GM18867 (cell line): ENCODE measurements around the gene PNMA8C.
"Not testable (repeated sequence)": the region's sequence is repeated elsewhere in the genome, so short reads cannot be mapped to it uniquely, and the experiment has no call there.

Experiments
- ATAC-seq: cut with Tn5 transposase; IDR thresholded peaks from one replicate; pipeline ENCODE4 v1.9.1; 2021; ENCODE audit warnings: mild to moderate bottlenecking, moderate library complexity; ENCODE audit not compliant: unreplicated experiment

Gene PNMA8C

GRCh38 chr19:46447824-46448223, 19.1 kb upstream of the PNMA8C start:
- no peak for ATAC-seq

GRCh38 chr19:46447006-46447405, 18.3 kb upstream of the PNMA8C start:
- no peak for ATAC-seq

GRCh38 chr19:46446021-46446420, 17.3 kb upstream of the PNMA8C start:
- no peak for ATAC-seq

GRCh38 chr19:46442808-46443450, 14.2 kb upstream of the PNMA8C start:
- ATAC-seq: no peak

- ATAC-seq: no peak
Observed at GRCh38 chr19:46441866-46442265, 13.1 kb upstream of the PNMA8C start.

- ATAC-seq: not testable (repeated sequence)
Observed at GRCh38 chr19:46435689-46436088, 7.0 kb upstream of the PNMA8C start.

- no peak for ATAC-seq
Observed at GRCh38 chr19:46435009-46435408, 6.3 kb upstream of the PNMA8C start.

GRCh38 chr19:46433470-46433869, 4.7 kb upstream of the PNMA8C start:
- ATAC-seq: not testable (repeated sequence)

- no peak for ATAC-seq
Observed at GRCh38 chr19:46431824-46432223, 3.1 kb upstream of the PNMA8C start.

GRCh38 chr19:46429999-46430398, 1.3 kb upstream of the PNMA8C start:
- ATAC-seq: no peak

GRCh38 chr19:46427518-46428045, 1.2 kb downstream of the PNMA8C start:
- no peak for ATAC-seq

- no peak for ATAC-seq
Observed at GRCh38 chr19:46426506-46427162, 2.1 kb downstream of the PNMA8C start.

- no peak for ATAC-seq
Observed at GRCh38 chr19:46426035-46426505, 2.7 kb downstream of the PNMA8C start.

- no peak for ATAC-seq
Observed at GRCh38 chr19:46423188-46423587, 5.5 kb downstream of the PNMA8C start.

GRCh38 chr19:46422344-46422743, 6.4 kb downstream of the PNMA8C start:
- no peak for ATAC-seq

GRCh38 chr19:46420056-46420455, 8.7 kb downstream of the PNMA8C start:
- no peak for ATAC-seq

- not testable (repeated sequence) for ATAC-seq
Observed at GRCh38 chr19:46415804-46416709, 12.7 kb downstream of the PNMA8C start.

GRCh38 chr19:46414899-46415298, 13.8 kb downstream of the PNMA8C start:
- not testable (repeated sequence) for ATAC-seq

- no peak for ATAC-seq
Observed at GRCh38 chr19:46413262-46414031, 15.3 kb downstream of the PNMA8C start, which contains the start of gene CCDC8. CCDC8 (minus strand) TSS chr19:46413564; CDS start chr19:46412810, 754 bp downstream.

- no peak for ATAC-seq
Observed at GRCh38 chr19:46412650-46413261, 16.0 kb downstream of the PNMA8C start.
